Measurements from ENCODE around the gene C1QTNF12.

GRCh38 chr1:1232208-1232795 is 14.2 kb downstream of the C1QTNF12 start, which contains the start of gene B3GALT6:
- TF ChIP-seq POLR2AphosphoS5 (IDR thresholded peaks at IDR 0.05) (no peak), POLR2A (IDR thresholded peaks at IDR 0.05) (no peak), CTCF (IDR thresholded peaks at IDR 0.05) (no peak), EP300 (IDR thresholded peaks at IDR 0.05) (no peak)

Measured in sigmoid colon (tissue), 4 donors.